AG09309 (cell line): ENCODE results near the gene TRIP11.
A peak's percentile ranks its signal among the peaks of the same experiment; 100 is the strongest.
"Not testable (repeated sequence)": the region's sequence is repeated elsewhere in the genome, so short reads cannot be mapped to it uniquely, and the experiment has no call there.

Experiments
- DNase-seq: peaks from one replicate; pipeline ENCODE4 v3.0.0-alpha.2; 2010; ENCODE audit warnings: low read depth
- H3K4me3 ChIP-seq: 2 replicates; pipeline ENCODE4 v1.5.1; 2011; ENCODE audit warnings: mild to moderate bottlenecking, low read depth, low read length, moderate library complexity; ENCODE audit not compliant: control insufficient read depth
- TF ChIP-seq, protein P1 (sequence below): IDR thresholded peaks from 2 replicates; pipeline ENCODE4 v1.5.1; 2011; ENCODE audit warnings: mild to moderate bottlenecking, low read depth, low read length, inconsistent platforms; ENCODE audit not compliant: insufficient read depth, control insufficient read depth; ENCODE audit errors: missing control alignments

TRIP11 gene

DNA sequence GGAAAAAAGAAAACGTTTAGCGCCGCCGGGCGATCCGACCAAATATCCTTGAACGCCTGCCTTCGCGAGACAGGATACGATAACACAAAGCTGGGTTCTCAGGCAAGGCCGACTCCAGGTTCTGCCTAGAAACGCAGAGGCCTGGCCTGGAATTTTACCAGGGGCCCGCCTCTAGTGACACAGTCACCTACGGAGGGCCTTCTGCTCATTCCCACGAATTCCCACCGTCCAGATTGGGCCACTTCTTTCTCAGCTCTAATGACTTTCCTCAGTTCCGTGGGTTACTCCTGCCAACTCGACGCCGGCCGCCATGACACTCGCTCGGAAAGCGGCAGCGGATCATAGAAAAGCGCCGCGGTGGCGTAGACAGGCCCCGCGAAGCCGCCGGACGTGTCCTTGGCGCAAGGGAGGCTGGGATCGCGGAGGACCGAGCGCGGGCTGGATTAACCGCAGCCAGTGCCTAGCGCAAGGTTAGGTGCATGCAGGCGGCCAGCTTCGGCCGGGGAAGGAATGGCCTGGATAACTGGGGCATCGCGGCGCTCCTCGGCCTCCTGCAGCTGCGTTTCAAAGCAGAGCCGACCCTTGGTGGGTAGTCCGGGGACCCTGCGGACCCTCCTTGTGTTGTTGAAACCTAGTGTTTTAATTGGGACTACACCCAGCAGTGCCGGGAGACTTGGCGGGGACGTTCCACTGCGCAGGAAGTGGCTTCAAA is at the start of gene TRIP11:
TRIP11 (minus strand) TSS at position 341 of the 712 bp plus-strand sequence. CDS start 374 bp downstream, outside the sequence.
- peak within 1 kb of the TSS; percentile 77 for H3K4me3 ChIP-seq
- DNase-seq = peak; percentile 74
- TF ChIP-seq, protein P1, sequence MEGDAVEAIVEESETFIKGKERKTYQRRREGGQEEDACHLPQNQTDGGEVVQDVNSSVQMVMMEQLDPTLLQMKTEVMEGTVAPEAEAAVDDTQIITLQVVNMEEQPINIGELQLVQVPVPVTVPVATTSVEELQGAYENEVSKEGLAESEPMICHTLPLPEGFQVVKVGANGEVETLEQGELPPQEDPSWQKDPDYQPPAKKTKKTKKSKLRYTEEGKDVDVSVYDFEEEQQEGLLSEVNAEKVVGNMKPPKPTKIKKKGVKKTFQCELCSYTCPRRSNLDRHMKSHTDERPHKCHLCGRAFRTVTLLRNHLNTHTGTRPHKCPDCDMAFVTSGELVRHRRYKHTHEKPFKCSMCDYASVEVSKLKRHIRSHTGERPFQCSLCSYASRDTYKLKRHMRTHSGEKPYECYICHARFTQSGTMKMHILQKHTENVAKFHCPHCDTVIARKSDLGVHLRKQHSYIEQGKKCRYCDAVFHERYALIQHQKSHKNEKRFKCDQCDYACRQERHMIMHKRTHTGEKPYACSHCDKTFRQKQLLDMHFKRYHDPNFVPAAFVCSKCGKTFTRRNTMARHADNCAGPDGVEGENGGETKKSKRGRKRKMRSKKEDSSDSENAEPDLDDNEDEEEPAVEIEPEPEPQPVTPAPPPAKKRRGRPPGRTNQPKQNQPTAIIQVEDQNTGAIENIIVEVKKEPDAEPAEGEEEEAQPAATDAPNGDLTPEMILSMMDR = no peak

DNA sequence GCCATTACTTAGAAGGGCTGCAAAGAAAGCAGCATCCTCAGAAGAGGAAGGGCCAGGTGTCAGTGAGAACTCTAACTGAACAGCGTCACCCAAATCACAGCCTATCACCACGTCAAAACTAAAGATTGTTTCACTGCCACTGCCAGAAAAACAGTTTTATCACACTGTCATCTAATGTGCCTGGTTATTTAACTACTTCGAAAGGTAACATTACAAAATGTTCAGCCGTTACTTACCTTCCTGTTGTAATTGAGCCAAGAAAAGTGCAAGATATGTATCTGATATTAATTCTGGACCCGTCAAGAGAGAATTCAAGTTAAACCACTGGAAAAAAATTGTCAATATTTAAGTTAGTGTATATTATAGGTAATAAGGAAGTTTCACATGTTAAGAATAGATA is 48.6 kb upstream of the TRIP11 start:
- no peak overlapping the region for H3K4me3 ChIP-seq
- DNase-seq = no peak
- TF ChIP-seq, protein P1 = no peak

DNA sequence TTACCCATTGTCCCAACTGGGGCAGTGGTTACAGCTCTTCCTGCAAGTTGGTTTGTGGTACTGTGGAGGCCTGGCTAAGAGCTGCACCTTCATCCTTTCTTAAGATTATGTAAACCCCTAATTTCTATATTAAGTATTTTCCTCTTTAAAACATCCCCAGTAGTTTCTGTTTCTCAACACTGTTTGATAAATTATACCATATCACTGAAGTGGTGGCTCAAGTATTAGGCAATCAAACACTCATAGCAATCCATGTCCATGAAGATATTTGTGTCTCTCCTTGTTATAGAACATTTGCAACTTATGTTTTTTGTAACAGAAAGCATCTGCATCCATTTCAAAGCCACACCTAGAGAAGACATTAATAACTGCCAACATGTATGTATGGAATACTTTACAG is 34.7 kb upstream of the TRIP11 start:
- no peak for DNase-seq
- H3K4me3 ChIP-seq = no peak overlapping the region
- TF ChIP-seq, protein P1 = no peak

DNA sequence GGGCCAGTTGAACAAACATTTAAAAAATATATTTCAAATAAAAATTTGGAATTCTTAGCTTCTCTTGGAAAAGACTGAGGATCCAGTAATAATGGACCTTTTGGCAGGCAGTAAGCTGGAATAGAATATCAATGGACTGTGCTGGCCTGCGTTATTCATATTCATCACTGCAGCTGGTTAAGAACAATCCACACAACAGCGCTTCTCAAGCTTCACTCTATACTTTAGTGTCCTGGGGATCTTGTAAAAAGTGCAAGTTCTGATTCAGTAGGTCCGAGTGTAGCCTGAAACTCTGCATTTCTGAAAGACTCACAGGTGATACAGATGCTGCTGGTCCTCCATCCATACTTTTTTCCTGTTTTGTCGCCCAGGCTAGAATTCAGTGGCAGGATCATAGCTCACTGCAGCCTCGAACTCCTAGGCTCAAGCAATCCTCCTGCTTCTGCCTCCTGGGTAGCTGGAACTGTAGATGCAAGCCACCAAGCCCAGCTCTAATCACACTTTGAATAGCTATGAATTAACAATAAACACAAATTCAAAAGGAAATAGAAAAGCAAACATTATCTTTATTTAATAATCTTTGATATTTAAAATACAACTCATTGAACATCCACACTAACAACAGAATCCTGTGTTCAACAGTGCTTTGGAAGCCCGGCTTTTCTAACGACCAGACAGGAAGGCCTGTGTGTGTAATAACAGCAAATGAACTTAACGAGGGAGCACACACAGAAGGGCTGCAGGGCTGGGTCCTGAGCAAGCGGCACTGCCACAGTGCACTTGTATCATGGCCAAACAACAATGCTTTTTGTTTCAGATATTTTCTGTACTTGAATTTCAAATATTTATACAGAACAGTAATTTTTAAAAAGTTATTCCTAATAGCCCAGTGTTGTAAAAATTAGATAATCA is 18.4 kb upstream of the TRIP11 start:
- TF ChIP-seq, protein P1 = no peak
- H3K4me3 ChIP-seq = no peak overlapping the region
- DNase-seq = no peak

DNA sequence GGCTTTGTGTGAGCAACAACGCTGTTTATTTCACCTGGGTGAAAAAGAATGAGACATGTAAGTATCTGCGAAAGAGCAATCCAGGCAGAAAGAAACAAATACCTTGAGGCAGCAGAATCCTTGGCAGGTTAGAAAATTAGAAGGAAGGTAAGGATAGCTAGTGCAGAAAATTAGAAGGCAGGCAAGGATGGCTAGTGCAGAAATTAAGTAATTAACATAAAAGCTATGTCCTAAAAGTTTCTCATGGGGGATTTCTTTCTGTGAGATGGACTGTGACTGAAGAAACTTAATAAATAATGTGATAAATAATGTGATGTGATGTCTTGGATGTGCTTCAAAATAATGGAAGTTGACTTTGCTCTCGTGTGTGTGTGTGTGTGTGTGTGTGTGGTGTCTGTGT is 9.9 kb upstream of the TRIP11 start:
- H3K4me3 ChIP-seq = no peak overlapping the region
- no peak for DNase-seq
- TF ChIP-seq, protein P1 = no peak

DNA sequence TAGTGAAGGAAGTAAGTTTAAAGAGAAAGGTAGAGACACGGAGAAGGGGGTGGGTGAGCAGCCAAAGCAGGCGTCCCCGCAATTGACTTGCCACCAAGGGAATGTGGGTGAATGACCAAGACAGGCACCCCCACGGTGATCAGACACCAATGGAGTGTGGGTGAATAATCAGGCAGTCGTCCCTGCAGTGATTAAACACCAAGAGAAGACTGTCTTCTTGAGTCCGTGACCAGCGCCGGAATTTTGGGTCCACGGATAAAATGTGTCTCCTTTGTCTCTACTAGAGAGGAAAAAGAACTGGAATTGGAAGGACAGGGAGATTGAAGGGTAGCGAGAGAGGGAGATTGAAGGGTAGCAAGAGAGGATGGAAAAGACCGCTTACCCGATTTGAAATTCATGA is 9.4 kb upstream of the TRIP11 start:
- H3K4me3 ChIP-seq, DNase-seq: not testable (repeated sequence)

DNA sequence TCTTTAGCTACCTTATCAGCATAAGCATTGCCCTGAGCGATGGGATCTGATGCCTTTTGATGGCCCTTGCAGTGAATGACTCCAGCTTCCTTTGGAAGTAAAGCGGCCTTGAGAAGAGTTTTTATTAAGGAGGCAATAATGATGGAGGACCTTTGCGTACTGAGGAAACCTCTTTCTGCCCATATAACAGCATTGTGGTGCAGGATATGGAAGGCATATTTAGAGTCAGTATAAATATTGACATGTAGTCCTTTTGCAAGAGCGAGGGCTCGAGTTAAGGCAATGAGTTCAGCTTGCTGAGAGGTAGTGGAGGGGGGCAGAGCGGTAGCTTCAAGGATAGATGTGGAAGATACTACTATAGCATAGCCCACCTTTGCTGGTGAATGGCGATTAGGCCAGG is 6.0 kb upstream of the TRIP11 start:
- not testable (repeated sequence) for DNase-seq, H3K4me3 ChIP-seq

DNA sequence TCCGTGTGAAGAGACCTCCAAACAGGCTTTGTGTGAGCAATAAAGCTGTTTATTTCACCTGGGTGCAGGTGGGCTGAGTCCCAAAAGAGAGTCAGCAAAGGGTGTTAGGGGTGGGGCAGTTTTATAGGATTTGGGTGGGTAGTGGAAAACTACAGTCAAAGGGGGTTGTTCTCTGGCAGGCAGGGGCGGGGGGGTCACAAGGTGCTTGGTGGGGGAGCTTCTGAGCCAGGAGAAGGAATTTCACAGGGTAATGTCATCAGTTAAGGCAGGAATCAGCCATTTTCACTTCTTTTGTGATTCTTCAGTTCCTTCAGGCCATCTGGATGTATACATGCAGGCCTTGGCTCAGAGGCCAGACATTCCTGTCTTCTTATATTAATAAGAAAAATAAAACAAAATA is 1.9 kb upstream of the TRIP11 start:
- H3K4me3 ChIP-seq, DNase-seq: not testable (repeated sequence)
